HG02852 (cell line): Measurements from ENCODE around the gene ALDH18A1.

Experiments
- ATAC-seq: cut with Tn5 transposase; IDR thresholded peaks from one replicate; pipeline ENCODE4 v1.9.1; 2021; ENCODE audit warnings: mild to moderate bottlenecking, moderate library complexity; ENCODE audit not compliant: unreplicated experiment

The ALDH18A1 gene

GRCh38 chr10:95559471-95559870, 97.0 kb downstream of the ALDH18A1 start:
- ATAC-seq, result no peak

GRCh38 chr10:95558593-95559320, 97.8 kb downstream of the ALDH18A1 start:
- no peak for ATAC-seq

DNA sequence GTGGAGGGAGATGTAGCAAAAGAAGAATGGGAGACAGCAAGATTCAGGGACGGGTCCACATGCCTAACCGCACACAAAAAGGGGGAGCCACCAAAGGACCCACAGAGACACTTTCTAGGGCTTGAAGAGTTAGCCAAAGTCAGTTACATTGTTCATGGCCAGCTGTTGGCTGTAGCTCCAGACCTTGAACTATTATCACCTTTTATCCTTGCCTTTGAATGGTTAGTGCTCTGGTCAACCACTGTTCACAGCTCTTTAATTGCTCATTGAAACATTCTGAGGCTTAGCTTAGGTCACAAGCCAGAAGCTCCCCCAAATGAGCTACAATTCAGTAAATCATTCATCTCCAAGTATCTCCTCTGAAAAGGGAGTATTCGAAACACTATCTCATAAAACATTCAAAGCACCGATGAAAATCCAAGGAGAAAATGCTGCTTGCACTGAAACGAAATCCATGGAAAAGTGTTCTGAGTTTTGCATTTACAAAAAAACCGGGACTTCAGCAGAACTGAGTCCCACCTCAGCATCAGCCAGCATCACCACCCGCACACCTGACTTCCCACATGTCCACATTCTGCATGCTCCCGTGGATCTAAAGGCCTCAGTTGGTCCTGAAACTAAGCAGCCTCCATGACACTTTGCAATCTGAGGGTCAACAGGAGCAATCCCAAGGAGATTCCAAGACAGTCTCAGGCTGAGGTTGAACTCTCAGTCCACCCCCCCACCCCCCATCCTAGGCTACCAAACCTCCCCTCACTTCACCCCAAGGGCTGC, 99.3 kb downstream of the ALDH18A1 start:
- no peak for ATAC-seq
